Measurements from ENCODE around the gene ASPSCR1.

- no peak for TF ChIP-seq POLR2AphosphoS5 (IDR thresholded peaks at IDR 0.05; ENCODE audit: low read depth, low read length)
- no peak for TF ChIP-seq REST (IDR thresholded peaks at IDR 0.05; ENCODE audit: insufficient read depth in 1 of 2, low read depth in 2 of 2, low read length in 2 of 2)
- TF ChIP-seq SIN3A (IDR thresholded peaks at IDR 0.05; ENCODE audit: borderline replicate concordance, insufficient read depth, low read length), result no peak
- TF ChIP-seq TAF1 (IDR thresholded peaks at IDR 0.05; ENCODE audit: borderline replicate concordance, insufficient read depth, low read length), result no peak
Observed at GRCh38 chr17:82014971-82015310, 37.5 kb downstream of the ASPSCR1 start.
